ENCODE data around the gene HOXC10.

Gene HOXC10

GRCh38 chr12:54003625-54004024 is 18.7 kb downstream of the HOXC10 start:
- no peak for DNase-seq (ENCODE audit: low read depth)

- DNase-seq (ENCODE audit: low read depth) = no peak
Observed at GRCh38 chr12:54004063-54004840, 19.3 kb downstream of the HOXC10 start.

GRCh38 chr12:54004841-54005530 is 20.0 kb downstream of the HOXC10 start:
- DNase-seq (ENCODE audit: low read depth) = no peak

GRCh38 chr12:54005531-54005852 is 20.5 kb downstream of the HOXC10 start:
- DNase-seq (ENCODE audit: low read depth) = no peak

GRCh38 chr12:54005853-54006558 is 21.1 kb downstream of the HOXC10 start:
- DNase-seq (ENCODE audit: low read depth) = peak; percentile 74

GRCh38 chr12:54006559-54007220 is 21.7 kb downstream of the HOXC10 start:
- DNase-seq (ENCODE audit: low read depth) = no peak

- DNase-seq (ENCODE audit: low read depth) = no peak
Observed at GRCh38 chr12:54007538-54008259, 22.8 kb downstream of the HOXC10 start.

GRCh38 chr12:54008260-54008552 is 23.3 kb downstream of the HOXC10 start:
- no peak for DNase-seq (ENCODE audit: low read depth)

GRCh38 chr12:54009171-54010052 is 24.5 kb downstream of the HOXC10 start:
- DNase-seq (ENCODE audit: low read depth) = no peak

GRCh38 chr12:54010053-54010971 is 25.4 kb downstream of the HOXC10 start:
- no peak for DNase-seq (ENCODE audit: low read depth)

GRCh38 chr12:54010972-54011664 is 26.2 kb downstream of the HOXC10 start:
- DNase-seq (ENCODE audit: low read depth) = no peak

- DNase-seq (ENCODE audit: low read depth) = no peak
Observed at GRCh38 chr12:54011665-54012532, 27.0 kb downstream of the HOXC10 start.

- no peak for DNase-seq (ENCODE audit: low read depth)
Observed at GRCh38 chr12:54012631-54013409, 27.9 kb downstream of the HOXC10 start.

- no peak for DNase-seq (ENCODE audit: low read depth)
Observed at GRCh38 chr12:54014377-54015017, 29.6 kb downstream of the HOXC10 start.

GRCh38 chr12:54015018-54015931 is 30.3 kb downstream of the HOXC10 start:
- DNase-seq (ENCODE audit: low read depth) = no peak

GRCh38 chr12:54016051-54016450 is 31.1 kb downstream of the HOXC10 start:
- DNase-seq (ENCODE audit: low read depth) = no peak
